Neuron (in vitro differentiated cells): ENCODE results near the gene CNBP.
"Not testable (repeated sequence)": the region's sequence is repeated elsewhere in the genome, so short reads cannot be mapped to it uniquely, and the experiment has no call there.

Experiments
- H2AFZ ChIP-seq: one replicate; pipeline ENCODE4 v1.6.1; 2013; ENCODE audit warnings: low read depth, mild to moderate bottlenecking, inconsistent platforms, low read length, moderate library complexity
- H3K27me3 ChIP-seq: one replicate; pipeline ENCODE4 v1.6.1; 2013; ENCODE audit warnings: low read length; ENCODE audit not compliant: insufficient read depth
- H3K36me3 ChIP-seq: one replicate; pipeline ENCODE4 v1.6.1; 2013; ENCODE audit warnings: low read length; ENCODE audit not compliant: insufficient read depth
- H3K4me1 ChIP-seq: one replicate; pipeline ENCODE4 v1.6.1; 2013; ENCODE audit warnings: low read length; ENCODE audit not compliant: insufficient read depth
- H3K4me3 ChIP-seq: 2 replicates; pipeline ENCODE4 v1.5.1; 2013; ENCODE audit warnings: mild to moderate bottlenecking, low read length, moderate library complexity
- H3K9me3 ChIP-seq: one replicate; pipeline ENCODE4 v1.6.1; 2013; ENCODE audit warnings: low read length

CNBP gene

GRCh38 chr3:129180461-129180860 lies 3.2 kb downstream of the CNBP start:
- Histone ChIP-seq H3K36me3 (peaks cover 27% of the 10 kb centered on the region), H3K4me3 (no peak overlapping the region), H2AFZ (no peak overlapping the region), H3K9me3 (no peaks in the 10 kb centered on the region), H3K27me3 (no peaks in the 10 kb centered on the region), H3K4me1 (peaks cover 20% of the 10 kb centered on the region)

- H3K4me3 ChIP-seq, result no peak overlapping the region
- H2AFZ ChIP-seq, result no peak overlapping the region
- peaks cover 42% of the 10 kb centered on the region for H3K36me3 ChIP-seq
- H3K9me3 ChIP-seq, result no peaks in the 10 kb centered on the region
- H3K27me3 ChIP-seq, result no peaks in the 10 kb centered on the region
- no peaks in the 10 kb centered on the region for H3K4me1 ChIP-seq
Measured at GRCh38 chr3:129176051-129176450, 7.6 kb downstream of the CNBP start.

GRCh38 chr3:129173725-129174124 lies 10.0 kb downstream of the CNBP start:
- Histone ChIP-seq H3K4me1 (no peaks in the 10 kb centered on the region), H2AFZ (no peak overlapping the region), H3K4me3 (no peak overlapping the region), H3K27me3 (no peaks in the 10 kb centered on the region), H3K36me3 (peaks cover 52% of the 10 kb centered on the region), H3K9me3 (no peaks in the 10 kb centered on the region)

- Histone ChIP-seq H3K4me3 (no peak overlapping the region), H2AFZ (no peak overlapping the region), H3K27me3 (no peaks in the 10 kb centered on the region), H3K4me1 (no peaks in the 10 kb centered on the region), H3K9me3 (no peaks in the 10 kb centered on the region), H3K36me3 (peaks cover 53% of the 10 kb centered on the region)
Measured at GRCh38 chr3:129173206-129173605, 10.5 kb downstream of the CNBP start.

- Histone ChIP-seq H2AFZ (no peak overlapping the region), H3K4me3 (no peak overlapping the region), H3K9me3 (no peaks in the 10 kb centered on the region), H3K27me3 (no peaks in the 10 kb centered on the region), H3K36me3 (peaks cover 46% of the 10 kb centered on the region), H3K4me1 (peaks cover 8% of the 10 kb centered on the region)
Measured at GRCh38 chr3:129166579-129167332, 16.9 kb downstream of the CNBP start.

GRCh38 chr3:129165594-129165993 lies 18.1 kb downstream of the CNBP start:
- not testable (repeated sequence) for H3K4me1 ChIP-seq, H3K9me3 ChIP-seq, H2AFZ ChIP-seq, H3K4me3 ChIP-seq, H3K27me3 ChIP-seq
- peaks cover 34% of the 10 kb centered on the region for H3K36me3 ChIP-seq

- Histone ChIP-seq H2AFZ (no peak overlapping the region), H3K36me3 (peaks cover 23% of the 10 kb centered on the region), H3K4me1 (peaks cover 14% of the 10 kb centered on the region), H3K27me3 (no peaks in the 10 kb centered on the region), H3K4me3 (no peak overlapping the region), H3K9me3 (no peaks in the 10 kb centered on the region)
Measured at GRCh38 chr3:129164500-129164899, 19.2 kb downstream of the CNBP start.

GRCh38 chr3:129162729-129163579 lies 20.7 kb downstream of the CNBP start:
- no peaks in the 10 kb centered on the region for H3K27me3 ChIP-seq
- H2AFZ ChIP-seq, result no peak overlapping the region
- H3K4me3 ChIP-seq, result peak overlapping the region; percentile 52
- H3K4me1 ChIP-seq, result peaks cover 17% of the 10 kb centered on the region
- no peaks in the 10 kb centered on the region for H3K9me3 ChIP-seq
- H3K36me3 ChIP-seq, result peaks cover 22% of the 10 kb centered on the region

GRCh38 chr3:129161860-129162271 lies 21.8 kb downstream of the CNBP start:
- peaks cover 17% of the 10 kb centered on the region for H3K4me1 ChIP-seq
- peak overlapping the region; percentile 52 for H3K4me3 ChIP-seq
- H3K27me3 ChIP-seq, result no peaks in the 10 kb centered on the region
- peaks cover 17% of the 10 kb centered on the region for H3K36me3 ChIP-seq
- H2AFZ ChIP-seq, result no peak overlapping the region
- no peaks in the 10 kb centered on the region for H3K9me3 ChIP-seq

- H3K4me1 ChIP-seq, result peaks cover 17% of the 10 kb centered on the region
- H3K9me3 ChIP-seq, result no peaks in the 10 kb centered on the region
- peak within 1 kb of the TSS; percentile 48 for H2AFZ ChIP-seq
- H3K36me3 ChIP-seq, result peaks cover 18% of the 10 kb centered on the region
- H3K27me3 ChIP-seq, result no peaks in the 10 kb centered on the region
- peak within 1 kb of the TSS; percentile 52 for H3K4me3 ChIP-seq
Measured at GRCh38 chr3:129160891-129161859, 22.5 kb downstream of the CNBP start, which contains the start of gene ISY1. Gene ISY1, minus strand, starts transcription at chr3:129161063. Its CDS starts 88 bp downstream, at chr3:129160975.

- Histone ChIP-seq H2AFZ (no peak overlapping the region), H3K36me3 (peaks cover 58% of the 10 kb centered on the region), H3K4me1 (no peaks in the 10 kb centered on the region), H3K9me3 (no peaks in the 10 kb centered on the region), H3K27me3 (no peaks in the 10 kb centered on the region), H3K4me3 (no peak overlapping the region)
Measured at GRCh38 chr3:129144786-129145185, 38.9 kb downstream of the CNBP start.

- H2AFZ ChIP-seq, H3K4me1 ChIP-seq, H3K27me3 ChIP-seq, H3K9me3 ChIP-seq, H3K4me3 ChIP-seq: not testable (repeated sequence)
- peaks cover 55% of the 10 kb centered on the region for H3K36me3 ChIP-seq
Measured at GRCh38 chr3:129141011-129141410, 42.7 kb downstream of the CNBP start.
